WTC11 (cell line): ENCODE results near the gene PIK3R4. TPM values are rescaled to one million over a fixed set of nuclear protein-coding genes. Genes with fewer than 3 reads are reported as not detected.

ENCODE experiments used
- ATAC-seq: fragments of 200-7000 bp; cut with Tn5 transposase; 2 replicates; pipeline ENCODE4 v1.10.0; 2021; ENCODE audit warnings: mild to moderate bottlenecking, moderate library complexity
- CTCF ChIA-PET: fragments of 300-600 bp; sonication (Branson Sonifier 250); formaldehyde crosslinking; loops from one replicate; lab custom pipeline; 2021; ENCODE audit warnings: antibody characterized with exemption; lab: Charles Lee
- POLR2A ChIA-PET: fragments of 350-600 bp; sonication (Branson Sonifier 250); formaldehyde crosslinking; loops from one replicate; lab custom pipeline; 2021; ENCODE audit warnings: antibody characterized with exemption; lab: Charles Lee
- DNase-seq: peaks from one replicate; pipeline ENCODE4 v3.0.0; 2021; ENCODE audit warnings: low spot score
- H3K27ac Mint-ChIP-seq: 2 replicates; pipeline ENCODE4 v1.8.0; 2021; ENCODE audit warnings: mixed read lengths
- H3K27me3 Mint-ChIP-seq: 2 replicates; pipeline ENCODE4 v1.8.0; 2021; ENCODE audit warnings: low read depth, mild to moderate bottlenecking, moderate library complexity, mixed read lengths
- H3K36me3 Mint-ChIP-seq: 2 replicates; pipeline ENCODE4 v1.8.0; 2021; ENCODE audit warnings: mixed read lengths
- H3K4me1 Mint-ChIP-seq: 2 replicates; pipeline ENCODE4 v1.8.0; 2022; ENCODE audit warnings: mixed read lengths
- H3K4me3 Mint-ChIP-seq: 2 replicates; pipeline ENCODE4 v1.8.0; 2021; ENCODE audit warnings: mild to moderate bottlenecking, moderate library complexity, mixed read lengths
- H3K9me3 Mint-ChIP-seq: 2 replicates; pipeline ENCODE4 v1.8.0; 2021; ENCODE audit warnings: mixed read lengths
- AFF4 ChIP-seq: sonication (generic); formaldehyde crosslinking; IDR thresholded peaks from 2 replicates; pipeline ENCODE4 v1.8.1; 2023; ENCODE audit warnings: mild to moderate bottlenecking, missing genetic modification reagents, borderline replicate concordance
- JUN ChIP-seq: sonication (generic); formaldehyde crosslinking; IDR thresholded peaks from 2 replicates; pipeline ENCODE4 v1.8.0; 2023; ENCODE audit warnings: mild to moderate bottlenecking, missing genetic modification reagents
- MLX ChIP-seq: sonication (generic); formaldehyde crosslinking; IDR thresholded peaks from 2 replicates; pipeline ENCODE4 v1.8.1; 2023; ENCODE audit warnings: mild to moderate bottlenecking, missing genetic modification reagents, moderate library complexity
- MYBL2 ChIP-seq: sonication (generic); formaldehyde crosslinking; IDR thresholded peaks from 2 replicates; pipeline ENCODE4 v1.8.1; 2023; ENCODE audit warnings: mild to moderate bottlenecking, moderate library complexity, missing genetic modification reagents
- NFYB ChIP-seq: sonication (generic); formaldehyde crosslinking; conservative IDR thresholded peaks from 2 replicates; pipeline ENCODE4 v1.8.0; 2022; ENCODE audit warnings: low read depth, missing genetic modification reagents
- TCF7 ChIP-seq: sonication (generic); formaldehyde crosslinking; IDR thresholded peaks from 2 replicates; pipeline ENCODE4 v1.8.0; 2022; ENCODE audit warnings: mild to moderate bottlenecking, low read depth, missing genetic modification reagents, moderate library complexity
- ZBTB21 ChIP-seq: sonication (generic); formaldehyde crosslinking; IDR thresholded peaks from 2 replicates; pipeline ENCODE4 v1.8.1; 2023; ENCODE audit warnings: mild to moderate bottlenecking, missing genetic modification reagents, borderline replicate concordance
- ZNF219 ChIP-seq: sonication (generic); formaldehyde crosslinking; IDR thresholded peaks from 2 replicates; pipeline ENCODE4 v1.8.0; 2023; ENCODE audit warnings: missing genetic modification reagents, mild to moderate bottlenecking, borderline replicate concordance
- ZNF263 ChIP-seq: sonication (generic); formaldehyde crosslinking; IDR thresholded peaks from 2 replicates; pipeline ENCODE4 v1.8.1; 2022; ENCODE audit warnings: low read depth, mild to moderate bottlenecking, moderate library complexity, missing genetic modification reagents
- ZNF396 ChIP-seq: fragments of 250-450 bp; sonication (Bioruptor Pico); IDR thresholded peaks from 2 replicates; pipeline ENCODE4 v1.8.0; 2021; ENCODE audit warnings: mild to moderate bottlenecking, moderate library complexity, borderline replicate concordance
- ZNF425 ChIP-seq: fragments of 250-450 bp; sonication (Bioruptor Pico); conservative IDR thresholded peaks from 2 replicates; pipeline ENCODE4 v1.9.0; 2021; ENCODE audit warnings: mild to moderate bottlenecking
- total RNA-seq: library from RNA; stranded (reverse); gene quantifications from 3 replicates; pipeline ENCODE4 v1.2.3, GENCODE V29; 2021
- TF ChIP-seq, protein P1 (sequence below): sonication (generic); formaldehyde crosslinking; IDR thresholded peaks from 2 replicates; pipeline ENCODE4 v1.8.1; 2023; ENCODE audit warnings: mild to moderate bottlenecking, missing genetic modification reagents
- TF ChIP-seq, protein P2 (sequence below): sonication (generic); formaldehyde crosslinking; IDR thresholded peaks from 2 replicates; pipeline ENCODE4 v1.8.1; 2022; ENCODE audit warnings: missing genetic modification reagents, borderline replicate concordance
- TF ChIP-seq, protein P3 (sequence below): fragments of 200-600 bp; IDR thresholded peaks from 2 replicates; pipeline ENCODE4 v1.8.0; 2022; ENCODE audit warnings: antibody characterized with exemption
- TF ChIP-seq, protein P4 (sequence below): sonication (generic); formaldehyde crosslinking; IDR thresholded peaks from 2 replicates; pipeline ENCODE4 v1.8.0; 2023; ENCODE audit warnings: mild to moderate bottlenecking, missing genetic modification reagents

The PIK3R4 gene
- total RNA-seq, 1 experiment from 2014 or later = 41.5 TPM

DNA sequence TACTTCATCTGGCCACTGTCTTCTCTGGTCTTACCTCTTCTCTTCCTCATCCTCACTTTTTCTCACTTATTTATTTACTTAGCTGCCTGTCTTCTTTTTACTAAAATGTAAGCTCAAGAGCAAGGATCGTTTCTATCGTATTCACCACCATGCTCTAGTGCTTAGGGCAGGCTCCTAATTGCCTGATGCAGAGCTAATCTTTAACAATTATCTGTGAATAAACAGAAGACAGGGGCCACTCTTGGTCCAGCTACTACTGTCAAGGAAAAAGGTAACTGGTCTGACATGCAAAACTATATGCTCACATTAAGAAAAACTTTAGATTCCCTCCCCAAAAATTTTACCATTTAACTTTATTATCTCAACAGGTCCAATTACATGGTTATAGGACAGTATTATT is 17.5 kb downstream of the PIK3R4 start (continued):
- TF ChIP-seq, protein P1, sequence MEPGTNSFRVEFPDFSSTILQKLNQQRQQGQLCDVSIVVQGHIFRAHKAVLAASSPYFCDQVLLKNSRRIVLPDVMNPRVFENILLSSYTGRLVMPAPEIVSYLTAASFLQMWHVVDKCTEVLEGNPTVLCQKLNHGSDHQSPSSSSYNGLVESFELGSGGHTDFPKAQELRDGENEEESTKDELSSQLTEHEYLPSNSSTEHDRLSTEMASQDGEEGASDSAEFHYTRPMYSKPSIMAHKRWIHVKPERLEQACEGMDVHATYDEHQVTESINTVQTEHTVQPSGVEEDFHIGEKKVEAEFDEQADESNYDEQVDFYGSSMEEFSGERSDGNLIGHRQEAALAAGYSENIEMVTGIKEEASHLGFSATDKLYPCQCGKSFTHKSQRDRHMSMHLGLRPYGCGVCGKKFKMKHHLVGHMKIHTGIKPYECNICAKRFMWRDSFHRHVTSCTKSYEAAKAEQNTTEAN (CRISPR knock-in tag) = no peak
- TF ChIP-seq, protein P2, sequence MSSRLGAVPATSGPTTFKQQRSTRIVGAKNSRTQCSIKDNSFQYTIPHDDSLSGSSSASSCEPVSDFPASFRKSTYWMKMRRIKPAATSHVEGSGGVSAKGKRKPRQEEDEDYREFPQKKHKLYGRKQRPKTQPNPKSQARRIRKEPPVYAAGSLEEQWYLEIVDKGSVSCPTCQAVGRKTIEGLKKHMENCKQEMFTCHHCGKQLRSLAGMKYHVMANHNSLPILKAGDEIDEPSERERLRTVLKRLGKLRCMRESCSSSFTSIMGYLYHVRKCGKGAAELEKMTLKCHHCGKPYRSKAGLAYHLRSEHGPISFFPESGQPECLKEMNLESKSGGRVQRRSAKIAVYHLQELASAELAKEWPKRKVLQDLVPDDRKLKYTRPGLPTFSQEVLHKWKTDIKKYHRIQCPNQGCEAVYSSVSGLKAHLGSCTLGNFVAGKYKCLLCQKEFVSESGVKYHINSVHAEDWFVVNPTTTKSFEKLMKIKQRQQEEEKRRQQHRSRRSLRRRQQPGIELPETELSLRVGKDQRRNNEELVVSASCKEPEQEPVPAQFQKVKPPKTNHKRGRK = no peak
- TF ChIP-seq, protein P3, sequence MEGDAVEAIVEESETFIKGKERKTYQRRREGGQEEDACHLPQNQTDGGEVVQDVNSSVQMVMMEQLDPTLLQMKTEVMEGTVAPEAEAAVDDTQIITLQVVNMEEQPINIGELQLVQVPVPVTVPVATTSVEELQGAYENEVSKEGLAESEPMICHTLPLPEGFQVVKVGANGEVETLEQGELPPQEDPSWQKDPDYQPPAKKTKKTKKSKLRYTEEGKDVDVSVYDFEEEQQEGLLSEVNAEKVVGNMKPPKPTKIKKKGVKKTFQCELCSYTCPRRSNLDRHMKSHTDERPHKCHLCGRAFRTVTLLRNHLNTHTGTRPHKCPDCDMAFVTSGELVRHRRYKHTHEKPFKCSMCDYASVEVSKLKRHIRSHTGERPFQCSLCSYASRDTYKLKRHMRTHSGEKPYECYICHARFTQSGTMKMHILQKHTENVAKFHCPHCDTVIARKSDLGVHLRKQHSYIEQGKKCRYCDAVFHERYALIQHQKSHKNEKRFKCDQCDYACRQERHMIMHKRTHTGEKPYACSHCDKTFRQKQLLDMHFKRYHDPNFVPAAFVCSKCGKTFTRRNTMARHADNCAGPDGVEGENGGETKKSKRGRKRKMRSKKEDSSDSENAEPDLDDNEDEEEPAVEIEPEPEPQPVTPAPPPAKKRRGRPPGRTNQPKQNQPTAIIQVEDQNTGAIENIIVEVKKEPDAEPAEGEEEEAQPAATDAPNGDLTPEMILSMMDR = no peak
- TF ChIP-seq, all 79 proteins: peak for 0

DNA sequence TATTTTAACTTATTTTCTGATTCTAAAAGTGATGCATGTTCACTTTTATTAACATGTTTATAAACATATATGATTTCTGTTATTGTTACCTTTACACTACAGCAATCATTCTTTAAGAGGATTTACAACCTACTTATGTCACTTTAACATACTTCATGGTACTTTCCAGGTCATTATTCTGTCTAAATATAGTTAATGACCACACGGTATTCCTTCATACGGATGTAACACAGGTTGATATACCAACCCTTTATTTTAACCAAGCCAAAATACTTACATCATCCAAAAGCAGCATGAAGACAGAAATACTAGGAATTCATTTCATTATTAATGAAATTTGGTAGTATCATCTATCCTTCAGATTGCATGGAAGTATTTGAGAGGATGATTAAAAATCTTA is 18.6 kb downstream of the PIK3R4 start:
- DNase-seq = no peak
- Mint-ChIP-seq H3K4me1 (peaks cover 6% of the 10 kb centered on the region; the same call in 1 of the 2 replicates), H3K27ac (no peak overlapping the region), H3K36me3 (peaks cover 13% of the 10 kb centered on the region), H3K9me3 (no peaks in the 10 kb centered on the region), H3K4me3 (no peak overlapping the region), H3K27me3 (no peaks in the 10 kb centered on the region)
- ChIA-PET CTCF (interaction anchor here (0.6 kb wide), 1 partner anchor 209 kb away, joined by 3 read pairs; no protein-coding TSS in a partner anchor), POLR2A (interaction anchor here (0.6 kb wide), 1 partner anchor 294 kb away, joined by 3 read pairs; no protein-coding TSS in a partner anchor)
- TF ChIP-seq MLX (CRISPR knock-in tag) (no peak), NFYB (CRISPR knock-in tag) (no peak), ZNF263 (no peak), ZNF425 (CRISPR knock-in tag) (no peak), AFF4 (no peak)
- no peak for ATAC-seq

DNA sequence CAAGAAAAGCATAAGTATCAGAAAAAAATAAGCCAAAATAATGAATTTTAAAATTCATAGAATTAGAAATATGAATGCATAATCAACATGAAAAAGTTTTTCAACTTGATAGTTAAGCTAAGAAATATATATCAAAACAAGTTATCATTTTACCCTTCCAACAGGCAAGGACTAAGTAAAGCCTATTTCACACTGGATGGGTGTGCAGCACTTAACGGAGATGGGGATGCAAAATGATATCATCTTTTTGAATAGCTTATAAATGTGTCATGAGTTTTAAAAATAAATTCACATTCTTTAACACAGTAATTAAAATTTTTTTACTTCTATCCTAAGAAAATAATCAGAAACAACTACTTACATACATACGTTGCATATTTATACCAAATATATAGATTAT is 20.9 kb downstream of the PIK3R4 start:
- ATAC-seq (no peak), DNase-seq (no peak)
- CTCF ChIA-PET = no interaction called here
- no peaks in the 10 kb centered on the region for H3K9me3 Mint-ChIP-seq
- peaks cover 8% of the 10 kb centered on the region for H3K36me3 Mint-ChIP-seq
- no peaks in the 10 kb centered on the region for H3K27me3 Mint-ChIP-seq
- POLR2A ChIA-PET = interaction anchor here (1.3 kb wide), 1 partner anchor 22 kb away, joined by 4 read pairs; no protein-coding TSS in a partner anchor
- no peak overlapping the region for H3K27ac Mint-ChIP-seq
- peaks cover 6% of the 10 kb centered on the region; the same call in 1 of the 2 replicates for H3K4me1 Mint-ChIP-seq
- no peak overlapping the region for H3K4me3 Mint-ChIP-seq
- TF ChIP-seq JUN (CRISPR knock-in tag) = no peak
- no peak for TF ChIP-seq MYBL2
- TF ChIP-seq ZNF396 (CRISPR knock-in tag) = no peak
- TF ChIP-seq, protein P2 = no peak
- TF ChIP-seq, protein P4, sequence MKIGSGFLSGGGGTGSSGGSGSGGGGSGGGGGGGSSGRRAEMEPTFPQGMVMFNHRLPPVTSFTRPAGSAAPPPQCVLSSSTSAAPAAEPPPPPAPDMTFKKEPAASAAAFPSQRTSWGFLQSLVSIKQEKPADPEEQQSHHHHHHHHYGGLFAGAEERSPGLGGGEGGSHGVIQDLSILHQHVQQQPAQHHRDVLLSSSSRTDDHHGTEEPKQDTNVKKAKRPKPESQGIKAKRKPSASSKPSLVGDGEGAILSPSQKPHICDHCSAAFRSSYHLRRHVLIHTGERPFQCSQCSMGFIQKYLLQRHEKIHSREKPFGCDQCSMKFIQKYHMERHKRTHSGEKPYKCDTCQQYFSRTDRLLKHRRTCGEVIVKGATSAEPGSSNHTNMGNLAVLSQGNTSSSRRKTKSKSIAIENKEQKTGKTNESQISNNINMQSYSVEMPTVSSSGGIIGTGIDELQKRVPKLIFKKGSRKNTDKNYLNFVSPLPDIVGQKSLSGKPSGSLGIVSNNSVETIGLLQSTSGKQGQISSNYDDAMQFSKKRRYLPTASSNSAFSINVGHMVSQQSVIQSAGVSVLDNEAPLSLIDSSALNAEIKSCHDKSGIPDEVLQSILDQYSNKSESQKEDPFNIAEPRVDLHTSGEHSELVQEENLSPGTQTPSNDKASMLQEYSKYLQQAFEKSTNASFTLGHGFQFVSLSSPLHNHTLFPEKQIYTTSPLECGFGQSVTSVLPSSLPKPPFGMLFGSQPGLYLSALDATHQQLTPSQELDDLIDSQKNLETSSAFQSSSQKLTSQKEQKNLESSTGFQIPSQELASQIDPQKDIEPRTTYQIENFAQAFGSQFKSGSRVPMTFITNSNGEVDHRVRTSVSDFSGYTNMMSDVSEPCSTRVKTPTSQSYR = no peak
- TF ChIP-seq ZBTB21 (CRISPR knock-in tag) = no peak
- no peak for TF ChIP-seq TCF7
- TF ChIP-seq ZNF219 (CRISPR knock-in tag) = no peak
